GM18861 (cell line): ENCODE measurements around the gene RFFL.

Experiments
- ATAC-seq: cut with Tn5 transposase; IDR thresholded peaks from one replicate; pipeline ENCODE4 v1.9.1; 2021; ENCODE audit not compliant: unreplicated experiment

The RFFL gene

DNA sequence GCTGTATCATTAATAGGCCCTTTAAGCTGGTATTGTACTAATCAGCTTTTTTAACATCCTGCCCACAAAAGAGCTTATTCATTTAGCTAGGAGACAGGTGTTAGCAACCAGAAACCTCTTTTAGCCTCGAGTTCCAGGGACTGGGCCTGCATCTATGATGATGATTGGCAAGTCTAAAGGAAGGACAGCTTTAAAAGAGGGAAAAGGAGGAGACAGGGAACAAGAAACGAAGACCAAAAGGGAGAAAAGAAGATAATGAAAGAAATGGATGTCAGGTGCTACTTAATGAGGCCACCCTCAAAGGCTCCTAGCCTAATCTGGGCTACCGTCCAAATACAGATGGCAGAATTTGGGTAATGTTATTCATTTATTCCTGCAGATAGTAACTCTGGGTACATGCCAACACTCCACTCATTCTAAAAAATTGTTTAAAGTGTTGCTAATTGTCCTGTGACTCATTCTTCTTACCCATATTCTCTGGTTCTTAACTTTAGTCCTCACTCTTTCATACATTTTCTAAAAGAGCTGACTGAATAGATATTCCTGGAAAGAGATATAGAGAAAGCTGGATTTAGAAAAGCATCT is 18.7 kb upstream of the RFFL start:
- no peak for ATAC-seq

DNA sequence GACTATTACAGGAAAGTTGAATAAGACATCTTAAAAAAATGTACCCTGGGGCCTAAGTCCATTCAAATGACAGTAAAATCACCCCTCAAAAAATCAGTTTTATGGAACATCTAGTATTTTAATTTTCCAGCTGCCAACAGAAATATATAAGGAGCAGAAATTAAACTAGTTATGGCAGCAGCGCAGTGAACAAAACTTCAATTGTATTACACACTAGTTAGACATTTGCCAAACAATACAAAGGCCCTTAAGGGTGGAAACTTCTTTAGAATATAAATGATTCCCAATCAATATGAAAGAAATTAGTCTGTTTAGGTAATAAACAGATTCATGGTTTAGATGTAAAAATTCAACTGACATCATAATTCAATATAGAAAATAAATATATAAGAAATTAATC is 18.1 kb upstream of the RFFL start:
- ATAC-seq = no peak

DNA sequence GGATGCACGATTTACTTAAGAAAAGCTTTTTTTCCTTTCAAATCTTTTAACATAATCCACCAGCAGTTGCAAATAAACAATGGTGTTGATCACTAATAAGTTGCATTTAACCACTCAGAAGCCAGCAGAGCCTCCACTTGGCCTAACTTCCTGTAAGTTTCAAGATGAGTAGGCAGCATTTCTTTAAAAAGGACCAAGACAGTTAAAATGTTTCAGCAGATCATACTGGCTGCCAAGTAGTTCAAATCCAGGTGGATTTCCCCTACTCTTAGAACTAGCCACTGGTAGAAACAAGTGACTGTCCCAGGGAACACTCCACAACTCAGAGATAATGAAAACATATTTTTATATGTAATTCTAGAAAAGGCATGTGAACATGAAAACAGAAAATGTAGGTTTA is 17.0 kb upstream of the RFFL start:
- ATAC-seq = peak; percentile 58

DNA sequence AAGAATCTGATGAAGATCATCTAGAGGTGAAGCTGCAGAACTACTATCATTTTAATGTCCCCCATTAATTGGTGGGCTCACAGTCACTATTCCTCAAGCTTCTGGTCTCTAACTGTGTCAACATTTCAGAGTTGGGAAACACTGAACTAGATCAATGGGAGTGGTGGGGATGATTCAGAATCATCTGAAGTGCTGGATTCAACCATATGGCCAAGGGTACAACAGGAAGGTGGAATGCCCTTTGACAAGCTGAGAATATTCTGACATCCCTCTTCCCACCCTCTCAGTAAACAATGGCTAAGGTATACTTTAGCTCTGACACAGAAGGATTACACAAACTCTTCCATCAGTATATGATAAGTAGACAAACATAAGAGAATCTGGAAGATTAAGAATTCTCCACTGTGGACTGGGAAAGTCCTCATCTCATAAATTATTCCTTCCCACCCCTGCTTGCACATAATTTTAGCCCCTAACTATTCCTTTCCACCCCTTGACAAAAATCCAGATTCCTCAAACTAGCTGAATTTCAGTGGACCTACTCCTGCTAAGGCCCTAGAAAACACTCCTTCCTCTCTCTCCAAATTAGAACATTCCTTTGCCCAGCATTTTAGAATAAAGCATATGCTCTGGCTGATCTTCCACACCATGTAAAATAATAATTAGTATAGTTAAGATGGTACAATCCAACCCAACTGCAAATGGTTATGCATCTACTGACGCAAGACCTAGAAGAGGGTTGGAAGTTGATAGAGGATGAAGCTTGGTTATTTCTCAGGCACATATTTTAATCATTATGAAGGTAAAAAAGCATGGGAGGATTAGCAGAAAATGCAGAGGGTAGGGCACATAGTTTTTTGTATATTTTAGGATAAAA is 16.3 kb upstream of the RFFL start:
- ATAC-seq = no peak

DNA sequence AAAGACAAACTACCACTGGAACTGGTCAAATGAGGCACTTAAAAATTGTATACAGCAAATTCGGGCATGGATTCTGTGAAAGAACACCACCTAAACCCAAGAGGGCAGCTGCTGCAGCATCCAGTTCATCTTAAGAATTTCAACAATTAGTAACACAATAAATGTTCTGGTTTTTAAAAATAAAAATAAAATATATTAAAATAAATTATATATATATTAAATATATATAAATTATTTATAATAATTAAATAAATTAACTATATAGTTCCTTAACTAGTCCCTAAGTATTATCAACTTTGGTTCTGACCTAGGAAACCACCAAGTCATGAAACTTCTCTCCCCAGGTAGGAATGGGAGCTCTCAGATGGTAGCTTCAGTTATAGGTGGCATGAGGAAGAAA is 13.4 kb upstream of the RFFL start:
- no peak for ATAC-seq

DNA sequence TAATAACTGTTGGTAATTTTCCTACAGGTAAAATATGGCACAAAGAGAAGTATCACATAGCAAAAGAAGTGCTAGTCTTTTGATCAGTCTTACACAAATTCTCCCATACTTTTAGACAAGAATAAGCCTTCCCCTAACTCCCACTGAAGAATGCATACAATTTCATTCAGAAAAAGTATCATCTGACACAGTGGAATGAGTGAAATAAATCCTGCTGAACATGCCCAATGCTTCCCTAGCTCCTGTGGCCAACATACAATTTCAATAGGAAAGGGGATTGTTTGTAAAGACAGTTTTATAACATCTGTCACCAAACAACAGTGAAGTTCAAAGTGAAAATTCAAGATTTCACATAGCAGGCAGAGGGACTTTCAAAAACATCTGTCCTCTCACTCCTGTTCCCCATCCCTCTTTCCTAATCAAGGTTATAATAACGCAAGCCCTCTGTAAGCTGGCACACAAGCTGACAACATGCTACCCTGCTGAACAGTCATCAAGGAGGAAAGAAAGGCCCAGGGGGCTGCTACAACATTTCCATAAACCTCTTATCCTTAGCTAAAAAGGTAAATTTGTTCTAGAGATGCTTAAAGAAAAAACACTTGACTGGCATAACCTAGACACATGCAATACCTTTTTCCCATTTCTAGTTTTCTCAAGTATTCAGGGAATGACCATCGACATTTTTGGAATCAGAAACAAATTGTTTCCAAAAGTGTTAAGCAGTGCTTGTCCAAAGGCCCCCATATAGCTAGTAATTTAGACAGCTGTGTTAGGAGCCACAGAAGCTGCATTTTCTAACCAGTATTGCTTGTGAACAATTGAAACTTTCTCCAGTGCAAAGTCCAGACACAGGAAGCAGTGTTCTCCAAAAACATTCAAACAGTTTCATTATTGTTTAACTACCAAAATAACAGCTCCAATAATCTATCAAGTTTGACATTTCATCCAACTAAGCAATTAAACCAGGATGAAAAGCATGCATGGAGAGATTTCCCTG is 11.5 kb upstream of the RFFL start:
- ATAC-seq = no peak

DNA sequence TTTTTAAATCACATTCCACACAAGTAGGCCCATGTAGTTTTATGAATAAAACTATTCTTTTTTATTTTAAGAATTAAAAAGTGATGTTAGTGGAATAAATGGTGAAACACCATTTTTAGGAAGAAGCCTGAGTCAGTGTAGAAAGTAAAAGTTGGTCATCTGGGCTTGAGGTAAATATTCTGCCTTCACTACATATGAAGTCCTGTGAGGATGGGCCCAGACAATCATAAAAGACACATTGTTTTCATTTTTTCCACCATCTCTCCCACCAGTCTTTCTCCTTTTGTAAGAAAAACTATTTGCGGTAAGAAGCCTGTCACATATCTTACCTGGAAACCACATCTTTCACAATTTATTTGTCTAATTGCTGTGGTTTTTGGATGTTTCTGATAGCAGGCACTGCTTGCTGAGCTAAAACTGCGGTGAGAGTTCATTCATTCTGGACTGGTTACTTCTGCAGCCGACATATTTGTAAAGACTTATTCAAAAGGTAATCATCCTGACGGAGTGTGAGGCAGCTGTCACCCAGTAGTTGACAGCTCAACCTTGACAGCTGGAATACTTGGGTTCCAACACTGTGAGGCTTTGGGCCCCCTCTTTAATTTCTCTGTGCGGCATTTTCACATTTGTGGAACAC is 10.6 kb upstream of the RFFL start:
- no peak for ATAC-seq

DNA sequence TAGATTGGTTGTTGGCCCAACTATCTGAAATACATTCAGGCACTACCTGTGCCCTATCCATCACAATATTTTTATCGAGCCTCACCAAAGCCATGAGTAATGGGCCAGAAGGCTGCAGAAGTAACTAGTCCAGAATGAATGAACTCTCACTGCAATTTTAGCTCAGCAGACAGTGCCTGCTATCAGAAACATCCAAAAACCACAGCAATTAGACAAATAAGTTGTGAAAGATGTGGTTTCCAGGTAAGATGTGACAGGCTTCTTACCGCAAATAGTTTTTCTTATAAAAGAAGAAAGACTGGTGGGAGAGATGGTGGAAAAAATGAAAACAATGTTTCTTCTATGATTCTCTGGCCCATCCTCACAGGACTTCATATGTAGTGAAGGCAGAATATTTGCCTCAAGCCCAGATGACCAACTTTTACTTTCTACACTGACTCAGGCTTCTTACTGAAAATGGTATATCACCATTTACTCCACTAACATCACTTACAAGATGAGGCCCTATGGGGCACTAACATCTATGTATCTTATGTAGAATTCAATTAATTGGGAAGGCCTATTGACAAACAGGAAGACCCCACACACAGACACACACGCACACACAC is 9.8 kb upstream of the RFFL start:
- ATAC-seq = no peak

DNA sequence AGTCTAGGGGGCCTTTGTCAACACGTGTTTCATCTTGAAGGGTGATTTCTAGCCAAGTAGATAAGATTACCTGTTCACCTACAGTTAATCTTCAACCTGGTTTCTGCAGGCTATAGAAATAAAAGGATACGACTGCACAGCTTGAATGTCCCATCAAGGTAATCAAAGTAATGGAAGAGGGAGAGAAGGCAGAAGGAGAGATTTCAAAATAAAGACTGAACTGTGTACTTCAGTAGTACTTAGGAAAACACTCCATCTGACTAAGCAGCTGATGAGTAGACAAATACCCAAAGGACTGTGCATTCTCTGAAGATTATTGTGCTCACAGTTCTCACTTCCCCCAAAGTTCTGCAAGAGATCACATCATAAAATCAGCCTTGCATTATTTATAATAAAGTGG is 5.8 kb upstream of the RFFL start:
- no peak for ATAC-seq

DNA sequence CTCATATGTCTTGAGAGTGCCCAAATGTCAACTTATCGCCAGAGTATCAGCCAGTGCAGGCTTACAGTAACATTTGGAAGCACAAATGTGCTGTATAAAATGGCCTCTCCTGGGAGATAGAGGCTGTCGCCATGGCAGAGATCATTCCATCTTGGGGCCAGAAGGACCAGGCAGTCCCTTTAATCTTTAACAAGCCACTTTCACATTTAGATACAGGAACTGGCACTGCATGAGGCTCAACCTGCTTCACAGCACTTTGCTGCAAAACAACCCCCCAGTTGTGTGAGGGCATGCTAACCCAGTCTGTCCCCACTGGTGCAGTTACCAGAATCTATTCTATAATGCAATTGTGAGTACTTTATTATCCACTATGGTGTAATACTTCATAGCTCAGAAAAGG is 4.7 kb upstream of the RFFL start:
- ATAC-seq = no peak

DNA sequence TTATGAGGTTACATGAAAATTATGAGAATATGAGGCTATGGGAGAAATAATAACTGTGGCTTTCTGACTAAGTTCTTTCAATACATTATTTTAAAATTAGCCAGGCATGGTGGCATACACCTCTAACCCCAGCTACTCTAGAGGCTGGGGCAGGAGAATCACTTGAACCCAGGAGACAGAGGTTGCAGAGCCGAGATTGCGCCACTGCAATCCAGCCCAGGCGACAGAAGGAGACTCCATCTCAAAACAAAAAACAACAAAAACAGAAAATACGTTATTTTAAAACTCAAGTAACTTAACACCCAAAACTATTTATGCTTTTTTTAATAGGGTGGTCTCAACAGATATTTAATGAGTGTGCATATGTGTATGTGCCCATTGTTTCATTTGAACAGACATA is 2.4 kb upstream of the RFFL start:
- ATAC-seq = no peak

DNA sequence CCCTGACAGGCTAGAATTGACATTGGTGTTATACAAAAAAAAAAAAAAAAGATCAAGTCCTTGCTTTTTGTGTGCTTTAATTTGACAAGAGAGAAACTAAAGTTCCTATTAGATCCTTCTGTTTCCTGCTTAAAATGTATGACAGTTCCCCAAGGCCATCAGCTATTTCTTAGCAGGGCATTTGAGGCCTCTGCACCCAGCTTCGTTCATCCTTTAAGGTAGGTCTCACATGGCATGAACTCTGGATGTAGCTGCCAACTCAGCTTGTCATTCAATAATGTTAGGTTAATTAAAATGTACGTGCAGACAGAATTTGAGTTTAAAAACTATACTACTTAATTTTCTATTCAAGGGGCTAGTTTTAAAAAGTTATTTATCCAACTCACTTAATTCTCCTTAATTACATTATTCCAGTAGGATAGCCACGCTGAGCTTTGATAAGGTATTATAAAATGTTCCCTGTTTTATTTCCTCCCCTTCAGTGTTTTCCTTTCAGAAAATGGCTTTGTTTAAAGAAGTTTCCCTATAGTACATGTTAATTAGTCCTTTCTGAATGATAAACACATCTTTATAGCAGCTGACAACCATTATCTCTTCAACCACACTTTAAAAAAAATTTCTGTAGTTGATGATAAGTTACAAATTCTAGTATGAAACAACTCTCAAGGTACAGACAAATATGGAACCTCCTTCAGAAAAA is 1.2 kb upstream of the RFFL start:
- no peak for ATAC-seq

DNA sequence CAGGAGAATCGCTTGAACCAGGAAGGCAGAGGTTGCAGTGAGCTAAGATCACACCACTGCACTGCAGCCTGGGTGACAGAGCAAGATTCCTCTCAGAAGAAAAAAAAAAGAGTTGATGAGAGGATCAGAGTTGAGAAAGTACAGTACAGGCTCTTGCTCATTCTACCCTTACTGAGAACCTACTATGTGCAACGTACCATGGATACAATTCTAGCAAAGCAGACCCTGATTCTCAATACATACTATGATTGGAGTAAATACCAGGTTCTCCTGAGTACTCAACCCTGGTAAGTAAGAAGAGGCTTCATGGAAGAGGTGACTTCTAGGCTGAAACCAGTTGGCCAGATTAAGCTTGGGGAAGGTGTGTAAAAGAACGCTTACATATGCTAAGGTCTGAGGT is 1.2 kb downstream of the RFFL start:
- no peak for ATAC-seq

DNA sequence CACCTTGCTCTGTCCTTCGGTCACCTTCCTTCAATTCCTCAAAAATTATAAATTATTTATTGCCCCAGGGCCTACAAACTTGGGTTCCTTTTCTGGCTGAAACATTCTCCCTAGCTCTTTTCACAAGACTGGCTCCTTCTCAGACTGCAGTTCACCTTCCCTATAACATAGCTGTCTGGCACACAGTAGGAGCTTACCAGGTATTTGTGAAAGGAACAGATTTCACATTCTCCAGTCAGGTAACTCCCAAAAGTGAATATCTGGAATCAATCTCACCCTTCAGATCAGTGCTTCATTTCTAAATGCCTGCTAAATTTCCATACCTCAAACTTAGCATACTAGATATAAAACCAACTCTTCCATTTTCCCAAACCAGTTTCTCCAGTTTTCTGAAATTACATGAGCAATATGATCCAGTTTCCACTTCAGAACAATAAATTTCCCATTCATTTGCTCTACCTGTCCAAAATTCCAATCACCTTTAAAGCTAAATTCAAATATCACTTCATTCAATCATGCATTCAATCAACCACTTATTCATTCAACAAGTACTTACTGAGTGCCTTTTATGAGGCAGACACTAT is 6.1 kb downstream of the RFFL start:
- no peak for ATAC-seq

DNA sequence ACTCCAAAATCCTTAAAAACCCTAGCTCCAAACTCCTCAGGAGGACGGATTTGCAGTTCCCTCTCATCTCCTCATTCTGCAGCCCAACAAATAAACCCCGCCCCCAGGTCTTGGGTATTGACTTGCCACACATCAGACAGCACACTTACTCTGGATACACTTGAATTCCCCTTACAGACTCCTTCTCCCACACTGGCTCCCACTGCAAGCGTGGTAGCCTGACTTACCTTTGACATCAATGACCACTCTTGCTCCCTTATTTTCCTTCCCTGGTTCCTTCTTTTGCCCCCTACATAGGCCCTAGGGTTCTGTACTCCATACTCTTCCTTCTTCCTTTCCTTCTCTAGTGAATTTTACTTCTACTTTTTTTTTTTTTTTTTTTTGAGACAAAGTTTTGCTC is 7.5 kb downstream of the RFFL start:
- no peak for ATAC-seq

DNA sequence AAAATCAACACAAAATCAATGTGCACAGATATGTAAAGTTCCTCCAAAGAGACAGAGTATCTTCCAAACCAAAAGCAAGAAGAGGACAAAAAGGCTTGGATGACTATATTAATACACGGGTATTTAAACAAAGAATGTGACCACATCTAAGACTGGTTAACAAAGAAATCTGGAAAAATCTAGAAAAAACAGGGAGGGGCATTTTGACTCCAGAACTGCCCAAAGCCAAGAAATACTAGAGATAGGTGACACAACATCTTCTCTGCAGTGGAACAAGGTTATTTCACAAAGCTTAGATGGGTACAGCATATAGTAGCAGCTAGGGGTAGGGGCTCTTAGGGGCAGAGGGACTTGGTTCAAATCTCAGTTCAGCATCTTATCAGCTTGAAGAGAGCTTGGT is 10.3 kb downstream of the RFFL start:
- ATAC-seq = no peak

DNA sequence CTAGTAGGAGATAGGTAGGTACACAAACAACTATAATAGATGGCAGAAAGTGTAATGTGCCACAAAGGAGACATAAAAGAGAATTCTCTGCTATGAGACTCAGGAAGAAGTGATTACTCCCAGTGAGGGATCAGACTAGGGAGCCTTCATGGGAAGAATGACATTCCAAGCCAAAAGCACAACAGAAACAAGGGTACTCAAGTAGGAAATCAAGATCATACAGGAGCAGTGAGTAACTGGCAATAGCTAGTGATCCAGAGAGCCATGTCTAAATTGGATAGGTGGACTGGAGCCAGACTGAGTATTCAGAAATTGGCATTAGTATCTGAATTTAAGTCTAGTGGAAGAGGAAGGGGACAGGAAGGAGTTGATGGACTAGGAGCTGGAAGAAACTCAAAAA is 10.7 kb downstream of the RFFL start:
- ATAC-seq = no peak

DNA sequence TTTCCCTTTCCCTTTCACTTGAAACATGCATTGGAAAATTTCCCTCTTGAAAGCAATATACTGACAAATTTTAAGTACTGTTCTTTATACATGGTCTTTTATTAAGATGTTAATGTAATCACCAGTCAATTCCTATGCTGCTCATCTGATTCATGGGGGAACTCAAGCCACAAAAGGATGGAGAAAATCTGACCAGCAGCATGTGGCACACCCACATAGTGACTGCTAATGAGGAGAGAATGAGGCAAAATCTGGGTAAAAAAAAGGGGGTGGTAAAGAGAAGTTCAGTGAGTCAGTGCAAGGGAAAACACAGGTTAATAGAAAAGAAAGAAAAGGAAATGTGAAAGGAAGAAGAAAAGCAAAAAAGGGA is 11.3 kb downstream of the RFFL start:
- ATAC-seq = no peak

DNA sequence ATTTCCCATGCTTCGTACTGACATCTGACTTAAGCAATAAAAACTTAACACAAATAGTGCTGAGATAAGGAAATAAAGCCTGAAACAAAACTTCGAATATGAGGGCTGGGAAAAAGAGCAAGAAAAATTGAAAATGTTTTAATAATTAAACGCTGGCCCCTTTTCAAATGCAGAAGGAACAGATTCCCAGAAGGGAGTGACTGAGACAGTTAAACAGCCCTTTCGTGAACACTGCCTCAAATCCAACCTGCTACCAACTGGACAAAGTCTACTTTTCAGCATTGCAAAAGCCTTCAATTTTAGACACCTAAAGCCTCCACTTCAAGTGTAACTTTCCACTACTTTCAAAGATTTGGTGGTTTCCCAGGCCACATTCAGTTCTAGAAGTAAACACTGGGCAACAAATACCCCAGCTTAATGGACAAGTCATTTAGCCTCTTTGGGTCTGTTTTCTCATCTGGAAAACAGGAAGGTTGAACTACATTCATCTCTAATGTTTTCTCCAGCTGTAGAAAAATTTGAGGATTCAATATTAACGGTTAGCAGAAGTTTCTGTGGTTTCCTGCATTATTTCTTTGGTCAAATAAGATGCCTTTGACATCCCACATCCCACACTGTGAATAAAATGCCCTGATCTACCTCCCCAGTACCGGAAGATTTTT is 11.8 kb downstream of the RFFL start:
- peak; percentile 33 for ATAC-seq
